PC-3 (cell line): ENCODE results near the gene FBXO24. TPM values are rescaled to one million over a fixed set of nuclear protein-coding genes. Genes with fewer than 3 reads are reported as not detected.

Source experiments
- ATAC-seq: fragments of 200-7000 bp; cut with Tn5 transposase; 2 replicates; pipeline ENCODE4 v1.9.1; 2020; ENCODE audit warnings: mild to moderate bottlenecking, moderate library complexity
- BruUV-seq: library from RNA; stranded (reverse); fragments of 400-500 nt; replicated peaks from 2 replicates; lab custom pipeline; 2021; lab: Mats Ljungman, UMichigan
- CTCF ChIA-PET: fragments of 300-600 bp; sonication (Branson Sonifier 250); formaldehyde crosslinking; loops from one replicate; lab custom pipeline; 2022; ENCODE audit warnings: antibody characterized with exemption; lab: Charles Lee
- POLR2A ChIA-PET: fragments of 300-600 bp; sonication (Branson Sonifier 250); formaldehyde crosslinking; loops from one replicate; lab custom pipeline; 2022; ENCODE audit warnings: antibody characterized with exemption; ENCODE audit not compliant: unreplicated experiment; lab: Charles Lee
- DNase-seq: peaks from one replicate; pipeline ENCODE4 v3.0.0-alpha.2; 2015
- H2AFZ ChIP-seq: fragments of 300-600 bp; sonication (generic); 2 replicates; pipeline ENCODE4 v1.6.0; 2016; ENCODE audit warnings: antibody characterized with exemption, low read length
- H3F3A ChIP-seq: fragments of 300-600 bp; sonication (generic); one replicate; pipeline ENCODE4 v1.6.0; 2017; ENCODE audit warnings: antibody characterized with exemption, low read length, control low read depth, mild to moderate bottlenecking; ENCODE audit not compliant: unreplicated experiment
- H3K27ac ChIP-seq: fragments of 300-600 bp; sonication (generic); 2 replicates; pipeline ENCODE4 v1.5.1; 2016; ENCODE audit warnings: mild to moderate bottlenecking, low read length
- H3K27me3 ChIP-seq: fragments of 300-600 bp; sonication (generic); 2 replicates; pipeline ENCODE4 v1.6.1; 2016; ENCODE audit warnings: low read length, mixed read lengths
- H3K36me3 ChIP-seq: fragments of 300-600 bp; sonication (generic); 2 replicates; pipeline ENCODE4 v1.6.1; 2016; ENCODE audit warnings: low read depth, mixed run types, low read length, mixed read lengths
- H3K4me1 ChIP-seq: fragments of 300-600 bp; sonication (generic); 2 replicates; pipeline ENCODE4 v1.5.1; 2016; ENCODE audit warnings: low read length; ENCODE audit not compliant: insufficient read depth
- H3K4me2 ChIP-seq: fragments of 300-600 bp; sonication (generic); 2 replicates; pipeline ENCODE4 v1.6.0; 2016; ENCODE audit warnings: low read length
- H3K4me3 ChIP-seq: fragments of 300-600 bp; sonication (generic); 2 replicates; pipeline ENCODE4 v1.5.1; 2016; ENCODE audit warnings: mild to moderate bottlenecking, low read length, mixed read lengths
- H3K79me2 ChIP-seq: fragments of 300-600 bp; sonication (generic); 2 replicates; pipeline ENCODE4 v1.6.1; 2017; ENCODE audit warnings: low read length, mixed read lengths
- H3K9ac ChIP-seq: fragments of 300-600 bp; sonication (generic); 2 replicates; pipeline ENCODE4 v1.6.0; 2016; ENCODE audit warnings: mild to moderate bottlenecking, low read length
- H3K9me2 ChIP-seq: fragments of 300-600 bp; sonication (generic); replicated peaks from 2 replicates; pipeline ENCODE4 v1.6.1; 2016; ENCODE audit warnings: mixed run types, low read length, mixed read lengths
- H3K9me3 ChIP-seq: fragments of 300-600 bp; sonication (generic); 2 replicates; pipeline ENCODE4 v1.6.1; 2016; ENCODE audit warnings: low read length, mixed read lengths
- H4K20me1 ChIP-seq: fragments of 300-600 bp; sonication (generic); 2 replicates; pipeline ENCODE4 v1.6.1; 2016; ENCODE audit warnings: low read length, mixed read lengths
- CTCF ChIP-seq: fragments of 300-600 bp; sonication (generic); conservative IDR thresholded peaks from 2 replicates; pipeline ENCODE4 v1.5.1; 2017; ENCODE audit warnings: antibody characterized with exemption, low read depth, mild to moderate bottlenecking, low read length
- EZH2 ChIP-seq: fragments of 300-600 bp; sonication (generic); IDR thresholded peaks from one replicate; pipeline ENCODE4 v1.6.1; 2017; ENCODE audit warnings: antibody characterized with exemption, mild to moderate bottlenecking, low read length; ENCODE audit not compliant: unreplicated experiment
- EZH2phosphoT487 ChIP-seq: fragments of 300-600 bp; sonication (generic); IDR thresholded peaks from 2 replicates; pipeline ENCODE4 v1.6.1; 2018; ENCODE audit warnings: mild to moderate bottlenecking, antibody characterized with exemption, low read length, borderline replicate concordance
- intact Hi-C: fragments of 100-400 bp; cut with micrococcal nuclease; formaldehyde crosslinking; loops from 2 replicates; pipeline ENCODE4 v1.9.0; 2023
- total RNA-seq: library from RNA; depleted of rRNA; stranded (reverse); fragments of >200 nt; gene quantifications from 2 replicates; pipeline ENCODE4 v1.2.3, GENCODE V29; 2014

The FBXO24 gene
- total RNA-seq, 1 experiment from 2014 or later, result 0.40 TPM

- no peaks in the 10 kb centered on the region for H3K4me1 ChIP-seq
- H3K36me3 ChIP-seq, result 0 out of 2 replicates have a peak, but pooled peaks cover 4% of the 10 kb centered on the region
- no peak overlapping the region for H2AFZ ChIP-seq
- no TSS peak for BruUV-seq
- no peaks in the 10 kb centered on the region for H3K9me2 ChIP-seq
- DNase-seq, result no peak
- TF ChIP-seq CTCF, result no peak
- no peak for TF ChIP-seq EZH2
- TF ChIP-seq EZH2phosphoT487, result no peak
- no peaks in the 10 kb centered on the region for H3F3A ChIP-seq
- H3K4me3 ChIP-seq, result no peak overlapping the region
- H3K79me2 ChIP-seq, result no peaks in the 10 kb centered on the region
- no peak overlapping the region for H3K9ac ChIP-seq
- intact Hi-C loops, result no loop called here
- H3K27ac ChIP-seq, result no peak overlapping the region
- ATAC-seq, result no peak
- H4K20me1 ChIP-seq, result no peaks in the 10 kb centered on the region
- H3K4me2 ChIP-seq, result no peak overlapping the region
- no peaks in the 10 kb centered on the region for H3K9me3 ChIP-seq
- H3K27me3 ChIP-seq, result no peaks in the 10 kb centered on the region
- ChIA-PET POLR2A (no interaction called here), CTCF (no interaction called here)
Observed at GRCh38 chr7:100556541-100556940, 29.6 kb upstream of the FBXO24 start.

- ATAC-seq (no peak), DNase-seq (no peak)
- Histone ChIP-seq H2AFZ (no peak overlapping the region), H3K79me2 (no peaks in the 10 kb centered on the region), H3K36me3 (no peaks in the 10 kb centered on the region), H3K27ac (no peak overlapping the region), H3K27me3 (no peaks in the 10 kb centered on the region), H3K4me1 (no peaks in the 10 kb centered on the region), H4K20me1 (no peaks in the 10 kb centered on the region), H3K9ac (no peak overlapping the region), H3K4me3 (no peak overlapping the region), H3F3A (no peaks in the 10 kb centered on the region), H3K9me3 (no peaks in the 10 kb centered on the region), H3K9me2 (no peaks in the 10 kb centered on the region), H3K4me2 (no peak overlapping the region)
- BruUV-seq, result no TSS peak
- POLR2A ChIA-PET, result no interaction called here
- CTCF ChIA-PET, result interaction anchor here (0.6 to 1.3 kb wide), 10 partner anchors 12 to 307 kb away, joined by 3 to 8 read pairs (median 5); partner anchors contain the start of gene AGFG2
- TF ChIP-seq EZH2phosphoT487, result no peak
- TF ChIP-seq EZH2, result no peak
- no peak for TF ChIP-seq CTCF
- intact Hi-C loops, result loop anchor here (1.0 kb wide), 1 partner anchor 90 kb away; no protein-coding TSS in a partner anchor
Observed at GRCh38 chr7:100559127-100559526, 27.0 kb upstream of the FBXO24 start.

- no TSS peak for BruUV-seq
Observed at GRCh38 chr7:100561491-100562194, 24.5 kb upstream of the FBXO24 start.

More at GRCh38 chr7:100561491-100562194, 24.5 kb upstream of the FBXO24 start:
- intact Hi-C loops, result no loop called here
- no peaks in the 10 kb centered on the region for H3K9me2 ChIP-seq
- no peak overlapping the region for H2AFZ ChIP-seq
- POLR2A ChIA-PET, result no interaction called here
- no peak overlapping the region for H3K4me3 ChIP-seq
- H3K4me2 ChIP-seq, result no peak overlapping the region
- H3K27ac ChIP-seq, result no peak overlapping the region
- H3F3A ChIP-seq, result no peaks in the 10 kb centered on the region
- H3K9ac ChIP-seq, result no peak overlapping the region
- no peaks in the 10 kb centered on the region for H3K9me3 ChIP-seq
- H3K79me2 ChIP-seq, result no peaks in the 10 kb centered on the region
- H4K20me1 ChIP-seq, result no peaks in the 10 kb centered on the region
- TF ChIP-seq EZH2 (no peak), EZH2phosphoT487 (no peak), CTCF (no peak)
- DNase-seq (no peak), ATAC-seq (no peak)
- no peaks in the 10 kb centered on the region for H3K36me3 ChIP-seq
- H3K4me1 ChIP-seq, result no peaks in the 10 kb centered on the region
- H3K27me3 ChIP-seq, result no peaks in the 10 kb centered on the region
- CTCF ChIA-PET, result no interaction called here
